Measurements from ENCODE around the gene PVRIG.
A peak's percentile ranks its signal among the peaks of the same experiment; 100 is the strongest.
"Not testable (repeated sequence)": the region's sequence is repeated elsewhere in the genome, so short reads cannot be mapped to it uniquely, and the experiment has no call there.

PVRIG gene

DNA sequence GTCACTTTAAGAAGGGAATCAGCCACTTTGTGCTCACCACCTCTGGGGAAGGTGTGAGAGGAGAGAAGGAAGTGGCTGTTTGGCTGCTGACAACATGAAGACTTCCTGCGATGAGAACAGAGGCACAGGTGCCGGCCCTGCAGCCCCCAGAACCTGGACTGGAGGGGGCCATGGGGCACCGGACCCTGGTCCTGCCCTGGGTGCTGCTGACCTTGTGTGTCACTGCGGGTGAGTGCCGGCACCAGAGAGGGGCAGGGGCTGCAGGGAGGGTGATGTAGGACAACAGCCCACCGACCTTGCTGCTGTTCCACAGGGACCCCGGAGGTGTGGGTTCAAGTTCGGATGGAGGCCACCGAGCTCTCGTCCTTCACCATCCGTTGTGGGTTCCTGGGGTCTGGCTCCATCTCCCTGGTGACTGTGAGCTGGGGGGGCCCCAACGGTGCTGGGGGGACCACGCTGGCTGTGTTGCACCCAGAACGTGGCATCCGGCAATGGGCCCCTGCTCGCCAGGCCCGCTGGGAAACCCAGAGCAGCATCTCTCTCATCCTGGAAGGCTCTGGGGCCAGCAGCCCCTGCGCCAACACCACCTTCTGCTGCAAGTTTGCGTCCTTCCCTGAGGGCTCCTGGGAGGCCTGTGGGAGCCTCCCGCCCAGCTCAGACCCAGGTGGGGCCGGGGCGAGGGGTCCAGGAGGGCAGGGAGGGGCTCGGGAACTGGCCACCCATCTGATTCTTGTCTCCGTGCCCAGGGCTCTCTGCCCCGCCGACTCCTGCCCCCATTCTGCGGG is at the start of gene PVRIG:
TSS of gene PVRIG (plus strand) at position 149 of the 785 bp plus-strand sequence. CDS start at position 171, 22 bp downstream.
- not testable (repeated sequence) for DNase-seq, H3K9me3 ChIP-seq, H3K27ac ChIP-seq, H3K27me3 ChIP-seq, H3K4me1 ChIP-seq, H3K4me3 ChIP-seq
- peaks cover 0 to 50% (median 17%) of the 10 kb centered on the region in 3 donors for H3K36me3 ChIP-seq
- intact Hi-C loops (cut with DNase I; ENCODE audit: low total_unique reads), result loop anchor here (5.0 kb wide), 1 partner anchor 83 kb away; no protein-coding TSS in a partner anchor

GRCh38 chr7:100170101-100170897 is 49.5 kb upstream of the PVRIG start:
- H3K4me1 ChIP-seq, result peaks cover 0 to 33% (median 20%) of the 10 kb centered on the region in 4 donors
- H3K27me3 ChIP-seq, result peaks cover 0 to 27% of the 10 kb centered on the region in 2 donors
- TF ChIP-seq CTCF (IDR thresholded peaks at IDR 0.05), result no peak
- intact Hi-C loops (cut with DNase I; ENCODE audit: low total_unique reads), result no loop called here
- DNase-seq, result no peak
- H3K9me3 ChIP-seq, result no peaks in the 10 kb centered on the region
- no peak overlapping the region for H3K27ac ChIP-seq
- H3K4me3 ChIP-seq, result no peak overlapping the region
- H3K36me3 ChIP-seq, result no peaks in the 10 kb centered on the region

GRCh38 chr7:100171087-100171681 is 48.6 kb upstream of the PVRIG start:
- no peak overlapping the region for H3K27ac ChIP-seq

GRCh38 chr7:100171840-100172239 is 47.9 kb upstream of the PVRIG start:
- H3K4me1 ChIP-seq, result peaks cover 0 to 34% (median 22%) of the 10 kb centered on the region in 4 donors
- H3K4me3 ChIP-seq, result peak overlapping the region; percentile 29 to 52
- intact Hi-C loops (cut with DNase I; ENCODE audit: low total_unique reads), result no loop called here
- H3K36me3 ChIP-seq, result no peaks in the 10 kb centered on the region
- no peak for TF ChIP-seq CTCF (IDR thresholded peaks at IDR 0.05)
- no peaks in the 10 kb centered on the region for H3K9me3 ChIP-seq
- H3K27ac ChIP-seq, result no peak overlapping the region
- DNase-seq, result no peak
- H3K27me3 ChIP-seq, result peaks cover 0 to 26% of the 10 kb centered on the region in 2 donors

More at GRCh38 chr7:100171087-100171681, 48.6 kb upstream of the PVRIG start:
- Histone ChIP-seq H3K27me3 (peaks cover 0 to 27% of the 10 kb centered on the region in 2 donors), H3K36me3 (no peaks in the 10 kb centered on the region), H3K4me3 (peak overlapping the region; percentile 29 to 52), H3K9me3 (no peaks in the 10 kb centered on the region), H3K4me1 (peaks cover 0 to 33% (median 20%) of the 10 kb centered on the region in 4 donors)
- TF ChIP-seq CTCF (IDR thresholded peaks at IDR 0.05), result no peak
- DNase-seq, result no peak
- intact Hi-C loops (cut with DNase I; ENCODE audit: low total_unique reads), result no loop called here

DNA sequence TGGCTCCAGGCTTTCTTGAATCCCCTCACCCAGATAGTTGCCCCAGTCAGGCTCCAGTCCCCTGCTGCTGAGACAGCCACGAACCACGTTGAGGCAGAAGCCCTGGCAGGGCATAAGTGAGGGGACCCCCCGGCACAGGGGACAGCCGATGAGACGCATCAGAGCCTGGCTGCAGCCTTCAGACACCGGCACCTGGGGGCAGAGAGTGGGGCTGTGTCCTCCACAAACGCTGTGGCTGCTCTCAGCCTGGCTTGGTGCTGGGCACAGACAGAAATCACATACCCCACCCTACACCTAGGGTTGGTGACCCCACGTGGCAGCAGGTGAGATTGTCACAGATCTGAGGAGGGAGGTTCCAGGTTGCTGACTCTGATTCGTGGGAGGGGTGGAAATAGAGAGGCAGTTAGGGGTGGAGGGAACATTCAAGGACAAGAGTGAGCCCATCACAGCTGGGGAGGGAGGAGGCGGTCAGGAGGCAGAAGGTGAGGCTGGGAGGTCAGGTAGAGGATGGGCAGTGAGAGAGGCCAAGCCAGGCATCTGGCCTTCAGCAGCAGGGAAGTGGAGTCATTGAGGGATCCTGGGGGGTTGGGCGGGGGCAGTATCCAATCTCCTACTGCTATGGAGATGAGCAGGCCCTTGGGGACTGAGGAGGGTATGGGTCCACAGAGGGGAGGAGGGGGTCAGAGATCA is 45.8 kb upstream of the PVRIG start:
- Histone ChIP-seq H3K4me3 (no peak overlapping the region), H3K36me3 (no peaks in the 10 kb centered on the region), H3K27me3 (peaks cover 0 to 23% of the 10 kb centered on the region in 2 donors), H3K9me3 (no peaks in the 10 kb centered on the region), H3K27ac (no peak overlapping the region), H3K4me1 (peaks cover 0 to 30% (median 23%) of the 10 kb centered on the region in 4 donors)
- TF ChIP-seq CTCF (IDR thresholded peaks at IDR 0.05), result no peak
- DNase-seq, result no peak
- intact Hi-C loops (cut with DNase I; ENCODE audit: low total_unique reads), result no loop called here
